Skeletal muscle tissue (tissue), 4 donors: ENCODE results near the gene INTS1. TPM values are rescaled to one million over a fixed set of nuclear protein-coding genes. Genes with fewer than 3 reads are reported as not detected.

ENCODE experiments used
- H3K27ac ChIP-seq: one replicate; pipeline ENCODE4 v1.7.0; 2013; ENCODE audit warnings: mild to moderate bottlenecking, low read depth, low read length, inconsistent platforms
- H3K27me3 ChIP-seq, 3 donors: one replicate each; pipeline ENCODE4 v1.7.0; 2013; ENCODE audit warnings: low read length in 3 of 3; ENCODE audit not compliant: control insufficient read depth in 3 of 3, insufficient read depth in 3 of 3
- H3K36me3 ChIP-seq, 3 donors: one replicate each; pipeline ENCODE4 v1.7.0; 2013; ENCODE audit warnings: low read length in 3 of 3; ENCODE audit not compliant: control insufficient read depth in 3 of 3, insufficient read depth in 3 of 3
- H3K4me1 ChIP-seq, 3 donors: one replicate each; pipeline ENCODE4 v1.7.0; 2013; ENCODE audit warnings: low read length in 3 of 3, mild to moderate bottlenecking in 3 of 3; ENCODE audit not compliant: control insufficient read depth in 3 of 3, insufficient read depth in 3 of 3
- H3K4me3 ChIP-seq, 3 donors: one replicate each; pipeline ENCODE4 v1.7.0; 2013; ENCODE audit warnings: low read length in 3 of 3
- H3K9ac ChIP-seq, 3 donors: one replicate each; pipeline ENCODE4 v1.7.0; 2013; ENCODE audit warnings: low read length in 3 of 3, mild to moderate bottlenecking in 3 of 3, moderate library complexity in 2 of 3, low read depth in 1 of 3
- H3K9me3 ChIP-seq, 3 donors: one replicate each; pipeline ENCODE4 v1.7.0; 2013; ENCODE audit warnings: low read length in 3 of 3; ENCODE audit not compliant: control insufficient read depth in 3 of 3
- total RNA-seq: library from RNA; depleted of rRNA; stranded (reverse); fragments of >200 nt; gene quantifications from one replicate; pipeline ENCODE4 v1.2.3, GENCODE V29; 2014
- donor health status: Osteomylitis.

The INTS1 gene
- 16.7 TPM for total RNA-seq

GRCh38 chr7:1503816-1504775 is at the start of gene INTS1:
Gene INTS1, minus strand, starts transcription at chr7:1504389. Its CDS starts 429 bp downstream, at chr7:1503960.
- Histone ChIP-seq H3K4me3 (peak within 1 kb of the TSS; percentile 89 to 93 (median 92)), H3K9me3 (no peaks in the 10 kb centered on the region), H3K36me3 (peaks cover 29 to 34% (median 33%) of the 10 kb centered on the region in 3 donors), H3K4me1 (peaks cover 22 to 35% (median 24%) of the 10 kb centered on the region in 3 donors), H3K27me3 (no peaks in the 10 kb centered on the region), H3K27ac (peak within 1 kb of the TSS; percentile 66), H3K9ac (peak within 1 kb of the TSS; percentile 80 to 92 (median 91))

- H3K27me3 ChIP-seq = no peaks in the 10 kb centered on the region
- no peak overlapping the region for H3K4me3 ChIP-seq
Observed at GRCh38 chr7:1553512-1554210, 49.5 kb upstream of the INTS1 start.

GRCh38 chr7:1552200-1552599 is 48.0 kb upstream of the INTS1 start:
- no peaks in the 10 kb centered on the region for H3K27me3 ChIP-seq
- no peak overlapping the region for H3K4me3 ChIP-seq
- peaks cover 9 to 16% (median 16%) of the 10 kb centered on the region in 3 donors for H3K4me1 ChIP-seq
- H3K36me3 ChIP-seq = peaks cover 0 to 4% (median 0%) of the 10 kb centered on the region in 3 donors
- no peak overlapping the region for H3K9ac ChIP-seq
- H3K27ac ChIP-seq = no peak overlapping the region
- no peaks in the 10 kb centered on the region for H3K9me3 ChIP-seq

More at GRCh38 chr7:1553512-1554210, 49.5 kb upstream of the INTS1 start:
- Histone ChIP-seq H3K9me3 (no peaks in the 10 kb centered on the region), H3K4me1 (peaks cover 12 to 25% (median 23%) of the 10 kb centered on the region in 3 donors), H3K36me3 (peaks cover 0 to 4% (median 0%) of the 10 kb centered on the region in 3 donors), H3K27ac (no peak overlapping the region), H3K9ac (no peak overlapping the region)

GRCh38 chr7:1550846-1551155 is 46.6 kb upstream of the INTS1 start:
- H3K27me3 ChIP-seq = no peaks in the 10 kb centered on the region
- no peak overlapping the region for H3K27ac ChIP-seq
- no peaks in the 10 kb centered on the region for H3K9me3 ChIP-seq
- peaks cover 0 to 4% (median 0%) of the 10 kb centered on the region in 3 donors for H3K36me3 ChIP-seq
- H3K9ac ChIP-seq = no peak overlapping the region
- peaks cover 5 to 9% (median 8%) of the 10 kb centered on the region in 3 donors for H3K4me1 ChIP-seq
- H3K4me3 ChIP-seq = no peak overlapping the region

- peaks cover 0 to 4% (median 0%) of the 10 kb centered on the region in 3 donors for H3K36me3 ChIP-seq
- no peak overlapping the region for H3K4me3 ChIP-seq
- no peaks in the 10 kb centered on the region for H3K9me3 ChIP-seq
- no peaks in the 10 kb centered on the region for H3K27me3 ChIP-seq
- H3K4me1 ChIP-seq = peaks cover 0 to 3% (median 2%) of the 10 kb centered on the region in 3 donors
- no peak overlapping the region for H3K27ac ChIP-seq
- H3K9ac ChIP-seq = no peak overlapping the region
Observed at GRCh38 chr7:1550005-1550845, 46.0 kb upstream of the INTS1 start.

- Histone ChIP-seq H3K4me3 (no peak overlapping the region), H3K27me3 (no peaks in the 10 kb centered on the region), H3K36me3 (peaks cover 0 to 6% (median 2%) of the 10 kb centered on the region in 3 donors), H3K9ac (no peak overlapping the region), H3K27ac (no peak overlapping the region), H3K4me1 (no peaks in the 10 kb centered on the region), H3K9me3 (no peaks in the 10 kb centered on the region)
Observed at GRCh38 chr7:1549357-1550004, 45.3 kb upstream of the INTS1 start.

- peaks cover 0 to 1% (median 0%) of the 10 kb centered on the region in 3 donors for H3K4me1 ChIP-seq
- no peaks in the 10 kb centered on the region for H3K27me3 ChIP-seq
- H3K4me3 ChIP-seq = no peak overlapping the region
- no peaks in the 10 kb centered on the region for H3K9me3 ChIP-seq
- peaks cover 1 to 8% (median 2%) of the 10 kb centered on the region in 3 donors for H3K36me3 ChIP-seq
- H3K9ac ChIP-seq = no peak overlapping the region
- H3K27ac ChIP-seq = no peak overlapping the region
Observed at GRCh38 chr7:1548944-1549343, 44.8 kb upstream of the INTS1 start.

- Histone ChIP-seq H3K9me3 (no peaks in the 10 kb centered on the region), H3K27me3 (no peaks in the 10 kb centered on the region), H3K27ac (no peak overlapping the region), H3K4me1 (peaks cover 0 to 3% (median 0%) of the 10 kb centered on the region in 3 donors), H3K36me3 (peaks cover 2 to 12% (median 5%) of the 10 kb centered on the region in 3 donors), H3K4me3 (no peak overlapping the region), H3K9ac (no peak overlapping the region)
Observed at GRCh38 chr7:1548438-1548831, 44.2 kb upstream of the INTS1 start.

- H3K9ac ChIP-seq = no peak overlapping the region
- no peaks in the 10 kb centered on the region for H3K9me3 ChIP-seq
- H3K27me3 ChIP-seq = no peaks in the 10 kb centered on the region
- H3K4me1 ChIP-seq = peaks cover 0 to 3% (median 0%) of the 10 kb centered on the region in 3 donors
- H3K36me3 ChIP-seq = peaks cover 2 to 14% (median 8%) of the 10 kb centered on the region in 3 donors
- no peak overlapping the region for H3K27ac ChIP-seq
- no peak overlapping the region for H3K4me3 ChIP-seq
Observed at GRCh38 chr7:1547777-1548437, 43.7 kb upstream of the INTS1 start.
